Measurements from ENCODE around the gene ZDHHC16. TPM values are rescaled to one million over a fixed set of nuclear protein-coding genes. Genes with fewer than 3 reads are reported as not detected.

Gene ZDHHC16
- total RNA-seq, 5 donors from 2014 or later (not counting 1 experiment from before 2014, with no cell fraction given), result 16.1 to 38.8 (median 36.2) TPM

DNA sequence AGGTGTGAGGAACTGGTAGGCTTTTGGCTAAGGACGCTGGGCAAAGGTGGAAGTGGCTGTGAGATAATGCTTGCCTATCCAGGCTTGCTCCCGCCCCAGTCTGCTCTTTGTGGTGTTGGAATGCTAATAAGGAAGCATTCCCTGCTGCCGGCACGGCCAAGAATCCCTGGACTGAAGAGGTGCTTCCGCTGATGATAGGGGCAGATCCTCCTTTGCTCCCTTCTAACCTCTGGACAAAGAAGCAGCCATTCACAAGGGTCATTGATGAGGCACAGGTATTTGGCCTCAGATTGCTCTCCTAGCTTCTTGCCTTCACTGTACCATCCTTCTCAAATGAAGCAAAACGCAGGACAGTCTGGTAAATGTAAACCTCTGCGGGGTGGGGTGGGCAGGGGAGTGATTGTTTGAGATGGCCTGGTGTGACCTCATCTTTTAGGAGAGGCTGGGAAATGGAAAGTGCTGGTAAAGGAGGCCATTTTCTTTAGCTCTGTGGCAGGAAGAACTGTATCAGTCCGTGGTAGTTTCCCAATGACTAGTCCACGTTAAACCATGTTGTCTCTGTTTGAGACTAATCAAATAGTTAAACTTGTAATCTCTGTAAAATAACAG is 18.3 kb upstream of the ZDHHC16 start:
- Mint-ChIP-seq H3K4me3 (peak overlapping the region; percentile 84 to 94 (median 87)), H3K36me3 (peaks cover 19% of the 10 kb centered on the region), H3K27ac (peak overlapping the region; percentile 85 to 86), H3K27me3 (peaks cover 0 to 2% of the 10 kb centered on the region in 2 donors), H3K4me1 (peaks cover 38 to 53% (median 45%) of the 10 kb centered on the region in 3 donors), H3K9me3 (no peaks in the 10 kb centered on the region)
- ATAC-seq (replicated peaks in 1 of 4) (no peak), DNase-seq (peak in 1 of 35 experiments; percentile 47)
- Histone ChIP-seq H3K27me3 (replicated peaks in 1 of 2; ENCODE audit: control insufficient read depth in 2 of 2, extremely low read depth in 1 of 2, insufficient read depth in 2 of 2, low read length in 1 of 2) (no peaks in the 10 kb centered on the region), H3K4me1 (ENCODE audit: control insufficient read depth in 1 of 2, extremely low read depth in 1 of 2, insufficient read depth in 2 of 2, low read length in 2 of 2) (peaks cover 23 to 45% of the 10 kb centered on the region in 2 experiments), H3K36me3 (ENCODE audit: control insufficient read depth in 2 of 2, extremely low read depth in 1 of 2, insufficient read depth in 1 of 2, low read length in 1 of 2) (peaks cover 10 to 28% of the 10 kb centered on the region in 2 donors), H3K27ac (ENCODE audit: low read length) (peak overlapping the region; percentile 60), H3K9me3 (no peaks in the 10 kb centered on the region), H3K4me3 (ENCODE audit: control insufficient read depth in 1 of 2, extremely low read depth in 1 of 2, low read length in 1 of 2) (peak overlapping the region in 1 of 2 donors; percentile 83)
- POLR2A ChIA-PET, result interaction anchor here in 1 of 2 donors (1.9 kb wide), 1 partner anchor 27 kb away, joined by 8 read pairs; the partner anchor contains the start of gene RRP12
- CTCF ChIA-PET, result interaction anchor here in 1 of 2 donors (0.5 to 0.7 kb wide), 2 partner anchors 14 to 40 kb away, joined by 3 read pairs; no protein-coding TSS in a partner anchor
- no CpG with 5 or more reads among the region's 9 CpGs for WGBS (ENCODE audit: insufficient coverage)

DNA sequence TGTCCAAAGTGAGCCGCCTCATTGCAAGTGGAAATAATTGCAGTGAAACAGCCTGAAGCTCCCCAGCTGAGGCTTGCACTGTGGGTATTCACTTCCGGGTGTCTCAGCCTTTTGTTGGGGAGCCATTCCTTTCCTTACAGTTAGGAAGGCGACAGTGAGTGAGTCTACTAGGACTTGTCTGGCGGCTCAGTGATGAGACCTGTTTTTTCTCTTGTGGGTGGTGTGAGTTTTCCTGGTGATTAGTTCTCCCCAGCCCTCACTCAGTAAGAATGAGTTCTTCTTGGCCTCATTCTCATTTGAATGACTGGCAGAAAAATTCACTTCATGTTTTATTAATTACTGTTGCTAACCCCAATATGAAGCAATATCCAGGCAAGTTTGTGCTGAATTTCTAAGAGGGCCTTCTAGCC is 17.4 kb upstream of the ZDHHC16 start:
- no peaks in the 10 kb centered on the region for H3K9me3 Mint-ChIP-seq
- H3K27ac Mint-ChIP-seq, result peak overlapping the region; percentile 79 to 82
- peaks cover 13 to 32% of the 10 kb centered on the region in 2 donors for H3K36me3 ChIP-seq (ENCODE audit: control insufficient read depth in 2 of 2, extremely low read depth in 1 of 2, insufficient read depth in 1 of 2, low read length in 1 of 2)
- DNase-seq, result peak in 1 of 35 experiments; percentile 56
- ChIA-PET POLR2A (interaction anchor here in 1 of 2 donors (0.5 to 1.9 kb wide), 2 partner anchors 28 to 54 kb away, joined by 3 to 8 read pairs; partner anchors contain the start of gene RRP12), CTCF (no interaction called here)
- ATAC-seq (replicated peaks in 1 of 4), result no peak
- peaks cover 32 to 45% (median 36%) of the 10 kb centered on the region in 3 donors for H3K4me1 Mint-ChIP-seq
- H3K4me3 ChIP-seq (ENCODE audit: control insufficient read depth in 1 of 2, extremely low read depth in 1 of 2, low read length in 1 of 2), result peak overlapping the region in 1 of 2 donors; percentile 8
- H3K27me3 ChIP-seq (replicated peaks in 1 of 2; ENCODE audit: control insufficient read depth in 2 of 2, extremely low read depth in 1 of 2, insufficient read depth in 2 of 2, low read length in 1 of 2), result no peaks in the 10 kb centered on the region
- peaks cover 23 to 38% of the 10 kb centered on the region in 2 experiments for H3K4me1 ChIP-seq (ENCODE audit: control insufficient read depth in 1 of 2, extremely low read depth in 1 of 2, insufficient read depth in 2 of 2, low read length in 2 of 2)
- WGBS (ENCODE audit: insufficient coverage), result 0% methylated on average over 2 of the region's 4 CpGs
- H3K27ac ChIP-seq (ENCODE audit: low read length), result peak overlapping the region; percentile 60
- H3K36me3 Mint-ChIP-seq, result peaks cover 19% of the 10 kb centered on the region
- peak overlapping the region; percentile 65 to 87 (median 73) for H3K4me3 Mint-ChIP-seq
- H3K27me3 Mint-ChIP-seq, result peaks cover 0 to 2% of the 10 kb centered on the region in 2 donors
- H3K9me3 ChIP-seq, result no peaks in the 10 kb centered on the region

DNA sequence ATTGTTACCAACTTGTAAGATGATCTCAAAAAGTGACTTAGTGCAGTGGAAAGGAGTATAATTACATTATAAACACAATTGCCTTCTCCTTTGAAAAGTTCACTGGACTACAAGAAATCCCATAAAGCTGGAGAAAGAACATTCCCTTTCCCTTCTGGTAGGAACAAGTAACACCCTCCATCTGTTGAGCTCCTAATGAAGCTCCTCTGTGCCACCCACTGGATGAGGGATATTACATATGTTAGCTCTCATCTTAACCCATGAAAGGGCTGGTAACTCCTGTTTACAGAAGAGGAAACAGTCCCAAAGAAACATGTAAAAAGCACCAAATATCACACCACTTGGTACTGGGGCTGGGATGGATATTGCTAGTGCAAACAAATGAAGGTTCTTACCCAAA is 11.9 kb upstream of the ZDHHC16 start:
- no peak overlapping the region for H3K4me3 Mint-ChIP-seq
- H3K27ac Mint-ChIP-seq, result peak overlapping the region in 1 of 2 donors; percentile 48
- ATAC-seq (replicated peaks in 1 of 4) (no peak), DNase-seq (no peak)
- CTCF ChIA-PET, result interaction anchor here (0.6 kb wide), 3 partner anchors 30 to 1419 kb away, joined by 4 to 8 read pairs (median 4); no protein-coding TSS in a partner anchor
- Histone ChIP-seq H3K4me3 (ENCODE audit: control insufficient read depth in 1 of 2, extremely low read depth in 1 of 2, low read length in 1 of 2) (no peak overlapping the region), H3K9me3 (no peaks in the 10 kb centered on the region), H3K27me3 (replicated peaks in 1 of 2; ENCODE audit: control insufficient read depth in 2 of 2, extremely low read depth in 1 of 2, insufficient read depth in 2 of 2, low read length in 1 of 2) (no peaks in the 10 kb centered on the region), H3K4me1 (ENCODE audit: control insufficient read depth in 1 of 2, extremely low read depth in 1 of 2, insufficient read depth in 2 of 2, low read length in 2 of 2) (peaks cover 0 to 3% of the 10 kb centered on the region in 2 experiments), H3K27ac (ENCODE audit: low read length) (no peak overlapping the region), H3K36me3 (ENCODE audit: control insufficient read depth in 2 of 2, extremely low read depth in 1 of 2, insufficient read depth in 1 of 2, low read length in 1 of 2) (peaks cover 18 to 84% of the 10 kb centered on the region in 2 donors)
- H3K4me1 Mint-ChIP-seq, result peaks cover 0 to 8% (median 7%) of the 10 kb centered on the region in 3 donors
- no peaks in the 10 kb centered on the region for H3K27me3 Mint-ChIP-seq
- POLR2A ChIA-PET, result no interaction called here
- no peaks in the 10 kb centered on the region for H3K9me3 Mint-ChIP-seq
- peaks cover 27% of the 10 kb centered on the region for H3K36me3 Mint-ChIP-seq

DNA sequence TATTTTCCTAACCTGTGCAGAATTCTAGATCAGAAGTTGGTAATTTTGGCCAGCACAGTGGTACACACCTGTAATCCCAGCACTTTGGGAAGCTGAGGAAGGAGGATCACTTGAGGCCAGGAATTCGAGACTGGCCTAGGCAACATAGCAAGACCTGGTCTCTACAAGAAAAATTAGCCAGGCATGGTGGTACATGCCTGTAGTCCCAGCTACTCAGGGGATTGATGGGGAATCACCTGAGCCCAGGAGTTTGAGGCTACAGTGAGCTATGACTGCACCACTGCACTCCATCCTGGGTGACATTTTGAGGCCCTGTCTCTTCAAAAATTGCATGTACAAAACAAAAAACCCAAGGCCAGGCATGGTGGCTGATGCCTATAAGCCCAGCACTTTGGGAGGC is 11.4 kb upstream of the ZDHHC16 start:
- no peak for ATAC-seq (replicated peaks in 1 of 4)
- no peaks in the 10 kb centered on the region for H3K4me1 ChIP-seq (ENCODE audit: control insufficient read depth in 1 of 2, extremely low read depth in 1 of 2, insufficient read depth in 2 of 2, low read length in 2 of 2)
- no peak for DNase-seq
- H3K36me3 ChIP-seq (ENCODE audit: control insufficient read depth in 2 of 2, extremely low read depth in 1 of 2, insufficient read depth in 1 of 2, low read length in 1 of 2), result peaks cover 18 to 84% of the 10 kb centered on the region in 2 donors
- Mint-ChIP-seq H3K36me3 (peaks cover 28% of the 10 kb centered on the region), H3K9me3 (no peaks in the 10 kb centered on the region), H3K27ac (peak overlapping the region in 1 of 2 donors; percentile 48), H3K4me3 (no peak overlapping the region), H3K4me1 (peaks cover 0 to 2% (median 2%) of the 10 kb centered on the region in 3 donors), H3K27me3 (no peaks in the 10 kb centered on the region)
- 89% methylated on average over 1 of the region's 1 CpG for WGBS (ENCODE audit: insufficient coverage)
- H3K27me3 ChIP-seq (replicated peaks in 1 of 2; ENCODE audit: control insufficient read depth in 2 of 2, extremely low read depth in 1 of 2, insufficient read depth in 2 of 2, low read length in 1 of 2), result no peaks in the 10 kb centered on the region
- ChIA-PET CTCF (interaction anchor here (0.6 kb wide), 2 partner anchors 27 to 30 kb away, joined by 3 to 4 read pairs; no protein-coding TSS in a partner anchor), POLR2A (interaction anchor here in 1 of 2 donors (0.5 kb wide), 1 partner anchor 151 kb away, joined by 4 read pairs; no protein-coding TSS in a partner anchor)
- H3K27ac ChIP-seq (ENCODE audit: low read length), result no peak overlapping the region
- no peaks in the 10 kb centered on the region for H3K9me3 ChIP-seq
- H3K4me3 ChIP-seq (ENCODE audit: control insufficient read depth in 1 of 2, extremely low read depth in 1 of 2, low read length in 1 of 2), result no peak overlapping the region

DNA sequence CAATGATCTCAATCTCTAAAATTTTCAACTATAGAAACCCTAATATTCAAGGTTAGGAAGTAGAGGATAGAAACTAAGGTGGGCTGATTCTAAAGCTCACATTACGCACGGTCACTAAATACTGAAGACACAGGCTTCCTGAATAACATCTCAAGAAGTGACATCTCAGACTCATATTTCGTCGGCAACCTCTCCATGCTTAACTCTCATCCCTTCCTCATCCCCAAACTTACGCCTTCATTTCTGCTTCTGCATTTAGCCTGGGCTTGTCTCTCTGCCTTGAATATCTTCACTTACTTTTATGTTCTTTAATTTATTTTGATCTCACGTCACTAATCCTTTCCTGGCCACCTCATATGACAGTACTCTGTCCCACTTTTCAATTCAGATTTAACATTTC is 10.8 kb upstream of the ZDHHC16 start:
- H3K36me3 Mint-ChIP-seq, result peaks cover 28% of the 10 kb centered on the region
- no peak for ATAC-seq (replicated peaks in 1 of 4)
- H3K4me1 ChIP-seq (ENCODE audit: control insufficient read depth in 1 of 2, extremely low read depth in 1 of 2, insufficient read depth in 2 of 2, low read length in 2 of 2), result no peaks in the 10 kb centered on the region
- H3K27ac ChIP-seq (ENCODE audit: low read length), result no peak overlapping the region
- ChIA-PET POLR2A (no interaction called here), CTCF (interaction anchor here in 1 of 2 donors (0.6 kb wide), 1 partner anchor 26 kb away, joined by 3 read pairs; no protein-coding TSS in a partner anchor)
- H3K9me3 Mint-ChIP-seq, result no peaks in the 10 kb centered on the region
- peaks cover 18 to 78% of the 10 kb centered on the region in 2 donors for H3K36me3 ChIP-seq (ENCODE audit: control insufficient read depth in 2 of 2, extremely low read depth in 1 of 2, insufficient read depth in 1 of 2, low read length in 1 of 2)
- no peak overlapping the region for H3K27ac Mint-ChIP-seq
- peaks cover 0 to 2% (median 1%) of the 10 kb centered on the region in 3 donors for H3K4me1 Mint-ChIP-seq
- H3K27me3 ChIP-seq (replicated peaks in 1 of 2; ENCODE audit: control insufficient read depth in 2 of 2, extremely low read depth in 1 of 2, insufficient read depth in 2 of 2, low read length in 1 of 2), result no peaks in the 10 kb centered on the region
- H3K4me3 Mint-ChIP-seq, result no peak overlapping the region
- no peak overlapping the region for H3K4me3 ChIP-seq (ENCODE audit: control insufficient read depth in 1 of 2, extremely low read depth in 1 of 2, low read length in 1 of 2)
- no peak for DNase-seq
- H3K27me3 Mint-ChIP-seq, result no peaks in the 10 kb centered on the region
- WGBS (ENCODE audit: insufficient coverage), result 95% methylated on average over 5 of the region's 6 CpGs
- no peaks in the 10 kb centered on the region for H3K9me3 ChIP-seq

DNA sequence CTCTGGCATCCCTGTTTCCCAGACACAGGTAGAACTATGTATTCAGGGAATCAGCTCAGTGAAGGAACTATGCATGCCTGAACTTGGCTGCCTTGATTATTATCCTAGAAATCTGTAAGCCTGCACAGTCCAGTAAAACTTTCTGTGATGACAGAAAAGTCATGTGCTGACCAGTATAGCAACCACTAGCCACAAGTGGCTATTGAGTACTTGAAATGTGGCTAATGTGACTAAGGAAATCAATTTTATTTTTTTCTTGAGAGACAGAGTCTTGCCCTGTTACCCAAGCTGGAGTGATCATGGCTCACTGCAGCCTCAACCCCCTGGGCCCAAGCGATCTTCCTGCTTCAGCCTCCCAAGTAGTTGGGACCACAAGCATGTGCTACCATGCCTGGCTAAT is 3.7 kb upstream of the ZDHHC16 start:
- H3K27ac Mint-ChIP-seq, result no peak overlapping the region
- WGBS (ENCODE audit: insufficient coverage), result 100% methylated on average over 1 of the region's 1 CpG
- ATAC-seq (replicated peaks in 1 of 4), result no peak
- CTCF ChIA-PET, result interaction anchor here (0.7 to 0.9 kb wide), 2 partner anchors 28 to 108 kb away, joined by 3 to 4 read pairs; no protein-coding TSS in a partner anchor
- H3K4me1 ChIP-seq (ENCODE audit: control insufficient read depth in 1 of 2, extremely low read depth in 1 of 2, insufficient read depth in 2 of 2, low read length in 2 of 2), result peaks cover 8 to 16% of the 10 kb centered on the region in 2 experiments
- H3K4me1 Mint-ChIP-seq, result peaks cover 20 to 33% (median 33%) of the 10 kb centered on the region in 3 donors
- H3K9me3 Mint-ChIP-seq, result no peaks in the 10 kb centered on the region
- peaks cover 0 to 40% of the 10 kb centered on the region in 2 donors for H3K36me3 ChIP-seq (ENCODE audit: control insufficient read depth in 2 of 2, extremely low read depth in 1 of 2, insufficient read depth in 1 of 2, low read length in 1 of 2)
- no peaks in the 10 kb centered on the region for H3K9me3 ChIP-seq
- H3K36me3 Mint-ChIP-seq, result peaks cover 15% of the 10 kb centered on the region
- H3K27me3 Mint-ChIP-seq, result no peaks in the 10 kb centered on the region
- no peak overlapping the region for H3K27ac ChIP-seq (ENCODE audit: low read length)
- no peak overlapping the region for H3K4me3 Mint-ChIP-seq
- no peak overlapping the region for H3K4me3 ChIP-seq (ENCODE audit: control insufficient read depth in 1 of 2, extremely low read depth in 1 of 2, low read length in 1 of 2)
- POLR2A ChIA-PET, result interaction anchor here in 1 of 2 donors (0.7 kb wide), 1 partner anchor 124 kb away, joined by 4 read pairs; no protein-coding TSS in a partner anchor
- H3K27me3 ChIP-seq (replicated peaks in 1 of 2; ENCODE audit: control insufficient read depth in 2 of 2, extremely low read depth in 1 of 2, insufficient read depth in 2 of 2, low read length in 1 of 2), result no peaks in the 10 kb centered on the region
- DNase-seq, result no peak

Data from T-cell (primary cell).